ENCODE results near the gene PLEK. TPM values are rescaled to one million over a fixed set of nuclear protein-coding genes. Genes with fewer than 3 reads are reported as not detected.
"Not testable (repeated sequence)": the region's sequence is repeated elsewhere in the genome, so short reads cannot be mapped to it uniquely, and the experiment has no call there.

PLEK gene
- total RNA-seq, result 48.2 TPM

- peak in 2 of 3 donors; percentile 82 to 85 for DNase-seq (ENCODE audit: low read depth in 2 of 3, low spot score in 2 of 3)
Measured at GRCh38 chr2:68365087-68365486, at the start of gene PLEK. TSS of gene PLEK (plus strand) at chr2:68365282. CDS start at chr2:68365352, 70 bp downstream.

- DNase-seq (ENCODE audit: low read depth in 2 of 3, low spot score in 2 of 3), result no peak
Measured at GRCh38 chr2:68316111-68316510, 49.0 kb upstream of the PLEK start.

GRCh38 chr2:68317971-68318913 lies 46.8 kb upstream of the PLEK start:
- no peak for DNase-seq (ENCODE audit: low read depth in 2 of 3, low spot score in 2 of 3)

GRCh38 chr2:68318914-68319397 lies 46.1 kb upstream of the PLEK start:
- no peak for DNase-seq (ENCODE audit: low read depth in 2 of 3, low spot score in 2 of 3)

GRCh38 chr2:68319398-68320117 lies 45.5 kb upstream of the PLEK start, which contains the start of gene CNRIP1:
TSS of gene CNRIP1 (minus strand) at chr2:68319949. CDS start at chr2:68319400, 549 bp downstream.
- peak in 2 of 3 donors; percentile 26 to 34 for DNase-seq (ENCODE audit: low read depth in 2 of 3, low spot score in 2 of 3)

- peak in 2 of 3 donors; percentile 53 to 70 for DNase-seq (ENCODE audit: low read depth in 2 of 3, low spot score in 2 of 3)
Measured at GRCh38 chr2:68320118-68320641, 44.9 kb upstream of the PLEK start.

- no peak for DNase-seq (ENCODE audit: low read depth in 2 of 3, low spot score in 2 of 3)
Measured at GRCh38 chr2:68325056-68325455, 40.0 kb upstream of the PLEK start.

GRCh38 chr2:68328901-68329300 lies 36.2 kb upstream of the PLEK start:
- no peak for DNase-seq (ENCODE audit: low read depth in 2 of 3, low spot score in 2 of 3)

- DNase-seq (ENCODE audit: low read depth in 2 of 3, low spot score in 2 of 3), result no peak
Measured at GRCh38 chr2:68330691-68331090, 34.4 kb upstream of the PLEK start.

- no peak for DNase-seq (ENCODE audit: low read depth in 2 of 3, low spot score in 2 of 3)
Measured at GRCh38 chr2:68333009-68333408, 32.1 kb upstream of the PLEK start.

- no peak for DNase-seq (ENCODE audit: low read depth in 2 of 3, low spot score in 2 of 3)
Measured at GRCh38 chr2:68333931-68334330, 31.2 kb upstream of the PLEK start.

- no peak for DNase-seq (ENCODE audit: low read depth in 2 of 3, low spot score in 2 of 3)
Measured at GRCh38 chr2:68336192-68336591, 28.9 kb upstream of the PLEK start.

- DNase-seq (ENCODE audit: low read depth in 2 of 3, low spot score in 2 of 3), result no peak
Measured at GRCh38 chr2:68340226-68341061, 24.6 kb upstream of the PLEK start.

- no peak for DNase-seq (ENCODE audit: low read depth in 2 of 3, low spot score in 2 of 3)
Measured at GRCh38 chr2:68341062-68341329, 24.1 kb upstream of the PLEK start.

GRCh38 chr2:68341583-68341982 lies 23.5 kb upstream of the PLEK start:
- no peak for DNase-seq (ENCODE audit: low read depth in 2 of 3, low spot score in 2 of 3)

- no peak for DNase-seq (ENCODE audit: low read depth in 2 of 3, low spot score in 2 of 3)
Measured at GRCh38 chr2:68342470-68342869, 22.6 kb upstream of the PLEK start.

- DNase-seq (ENCODE audit: low read depth in 2 of 3, low spot score in 2 of 3), result no peak
Measured at GRCh38 chr2:68344031-68344430, 21.1 kb upstream of the PLEK start.

- no peak for DNase-seq (ENCODE audit: low read depth in 2 of 3, low spot score in 2 of 3)
Measured at GRCh38 chr2:68345129-68345875, 19.8 kb upstream of the PLEK start.

GRCh38 chr2:68349091-68349490 lies 16.0 kb upstream of the PLEK start:
- DNase-seq (ENCODE audit: low read depth in 2 of 3, low spot score in 2 of 3), result not testable (repeated sequence)

GRCh38 chr2:68351997-68352396 lies 13.1 kb upstream of the PLEK start:
- DNase-seq (ENCODE audit: low read depth in 2 of 3, low spot score in 2 of 3), result no peak

All from hematopoietic multipotent progenitor cell (in vitro differentiated cells).